ENCODE results near the gene CREB5.

CREB5 gene

GRCh38 chr7:28621369-28621841 lies 209.1 kb downstream of the CREB5 start:
- DNase-seq: no peak

- no peak for DNase-seq
Measured at GRCh38 chr7:28623105-28623730, 210.9 kb downstream of the CREB5 start.

DNA sequence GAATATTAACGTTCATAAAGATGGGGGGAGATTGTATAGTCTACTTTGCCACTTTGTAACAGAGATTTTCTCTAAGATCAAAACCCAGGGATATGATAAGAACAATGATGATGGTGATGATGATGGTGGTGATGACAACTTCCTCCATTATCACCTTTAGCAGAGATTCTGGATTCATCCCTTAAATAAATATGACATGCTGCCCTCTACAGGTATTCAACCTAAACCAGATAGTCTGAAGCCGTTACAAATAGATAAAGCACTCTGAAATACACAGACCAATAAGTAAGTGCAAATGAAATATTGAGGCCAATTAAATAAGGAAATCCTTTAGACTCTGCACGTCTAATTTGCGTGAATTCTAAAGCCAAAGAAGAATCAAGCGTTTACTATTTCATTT lies 211.5 kb downstream of the CREB5 start:
- no peak for DNase-seq

GRCh38 chr7:28625432-28625831 lies 213.1 kb downstream of the CREB5 start:
- no peak for DNase-seq

DNA sequence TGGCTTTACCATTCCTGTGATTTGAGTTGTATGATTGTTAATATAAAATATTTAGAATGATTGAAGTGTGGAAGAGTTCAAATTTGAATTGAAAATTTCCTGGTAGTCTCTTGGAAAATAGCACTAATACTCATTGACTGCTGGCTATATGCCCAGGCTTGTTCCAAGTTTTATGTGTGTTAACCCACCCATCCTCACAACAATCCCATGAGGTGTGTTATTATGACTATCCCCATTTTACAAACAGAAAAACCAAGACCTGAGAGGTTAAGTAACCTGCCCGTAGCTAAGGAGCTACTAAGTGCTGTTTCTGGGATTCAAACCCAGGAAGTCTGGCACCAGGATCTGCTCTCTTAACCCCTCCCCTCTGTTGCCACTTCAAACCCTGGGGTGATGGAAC lies 213.9 kb downstream of the CREB5 start:
- DNase-seq: no peak

DNA sequence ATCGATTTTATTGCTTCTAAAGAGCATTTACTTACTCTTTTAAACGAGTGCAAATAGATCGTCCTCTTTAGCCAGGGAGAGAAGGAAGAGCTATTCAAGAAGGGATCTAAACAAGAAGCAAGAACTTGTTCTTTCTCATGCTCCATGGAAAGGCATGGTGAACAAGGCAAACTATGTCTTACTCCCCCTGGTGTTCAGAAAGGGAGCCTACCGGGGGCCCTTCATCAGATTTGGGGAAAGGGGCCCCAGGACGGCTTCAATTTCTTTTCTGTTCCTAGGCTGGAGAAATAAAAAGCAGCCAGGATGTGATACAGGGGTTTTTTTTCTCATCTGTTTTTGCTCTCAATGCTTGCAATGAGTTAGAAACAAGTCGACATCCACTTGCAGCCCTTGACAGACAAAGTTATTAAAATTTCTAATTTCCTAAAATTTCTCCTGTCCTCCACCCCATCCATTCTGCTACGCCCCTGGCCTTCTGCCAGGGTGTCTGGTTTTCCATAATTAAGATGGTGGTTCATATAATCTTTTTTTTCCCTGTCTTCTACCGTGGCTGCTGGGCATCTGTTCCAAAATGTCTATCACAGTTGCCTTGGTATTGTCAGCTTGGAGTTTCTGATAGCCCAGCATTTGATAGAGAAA lies 214.4 kb downstream of the CREB5 start:
- DNase-seq: no peak

DNA sequence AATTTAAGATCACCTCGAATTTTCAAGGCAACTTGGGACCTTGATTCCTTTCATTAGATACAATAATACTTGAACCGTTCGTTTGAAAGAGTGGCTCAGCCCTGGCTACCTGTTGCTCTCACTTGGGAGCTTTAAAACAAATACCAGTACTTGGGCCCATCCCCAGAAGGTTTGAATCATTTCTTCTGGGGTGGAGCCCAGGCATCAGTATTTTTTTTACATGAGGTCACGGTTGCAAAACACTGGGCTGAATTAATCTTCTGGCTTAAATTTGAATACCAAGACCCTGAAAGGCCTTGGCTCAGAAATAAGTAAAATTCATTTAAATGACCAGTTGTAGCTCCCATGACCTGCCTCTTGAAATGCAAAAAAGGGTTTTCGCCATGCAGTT lies 214.9 kb downstream of the CREB5 start:
- no peak for DNase-seq

DNA sequence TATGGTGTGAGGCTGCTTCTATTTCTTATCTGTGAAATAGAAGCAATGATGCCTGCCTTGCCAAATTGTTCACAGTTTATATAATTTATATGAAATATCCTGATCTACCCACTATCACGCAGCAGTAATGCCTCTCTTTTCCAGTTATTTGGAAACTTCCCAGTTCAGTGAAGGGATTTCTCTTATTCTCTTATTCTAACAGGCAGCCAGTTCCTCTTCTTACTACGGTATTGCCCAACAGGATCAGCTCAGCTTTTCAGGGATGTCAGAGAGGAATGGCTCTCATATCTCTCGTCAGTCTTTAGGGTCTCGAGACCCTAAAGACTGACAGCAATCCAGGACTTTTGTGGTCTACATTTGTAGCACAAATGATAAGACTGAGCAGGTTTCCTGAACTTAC lies 215.6 kb downstream of the CREB5 start:
- no peak for DNase-seq

- DNase-seq: no peak
Measured at GRCh38 chr7:28629216-28629842, 217.0 kb downstream of the CREB5 start.

DNA sequence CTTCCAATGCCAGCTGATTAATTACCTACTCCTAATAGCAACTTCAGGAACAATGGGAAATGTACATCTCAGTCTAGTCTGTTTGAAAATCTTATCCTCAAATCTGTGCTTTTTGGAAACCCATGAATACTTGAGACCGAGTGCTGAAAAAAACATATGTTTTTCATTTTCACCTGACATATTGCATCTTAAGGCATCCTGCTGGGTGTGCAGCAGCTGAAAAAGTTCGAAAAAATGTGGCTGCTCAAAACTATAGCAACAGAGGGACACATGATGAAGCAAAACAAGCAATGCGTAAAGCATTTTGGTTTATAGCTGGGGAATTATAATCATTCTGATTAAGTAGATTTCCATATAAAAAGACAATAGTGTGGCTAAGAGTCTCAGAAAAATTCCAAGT lies 218.0 kb downstream of the CREB5 start:
- no peak for DNase-seq

DNA sequence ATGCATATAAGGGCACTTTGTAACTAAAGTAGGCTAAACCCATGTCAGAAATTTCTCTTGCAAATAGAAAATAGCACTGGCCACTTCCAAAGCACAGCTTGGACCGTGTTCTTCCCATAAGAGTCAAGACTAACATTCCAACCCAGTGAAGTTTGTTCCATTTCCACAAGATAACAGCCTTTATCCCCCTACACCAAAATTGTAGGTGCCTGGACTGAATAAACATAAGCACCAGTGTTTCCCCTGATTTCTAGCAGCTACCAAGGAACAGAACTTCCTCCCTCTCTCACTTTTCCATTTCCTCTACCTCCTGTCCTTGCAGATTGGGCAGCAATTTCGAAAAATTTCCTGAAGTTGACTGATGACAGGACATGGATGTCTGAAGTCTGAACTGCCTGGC lies 219.7 kb downstream of the CREB5 start:
- no peak for DNase-seq

GRCh38 chr7:28638914-28639313 lies 226.6 kb downstream of the CREB5 start:
- no peak for DNase-seq

GRCh38 chr7:28640001-28640400 lies 227.7 kb downstream of the CREB5 start:
- no peak for DNase-seq

DNA sequence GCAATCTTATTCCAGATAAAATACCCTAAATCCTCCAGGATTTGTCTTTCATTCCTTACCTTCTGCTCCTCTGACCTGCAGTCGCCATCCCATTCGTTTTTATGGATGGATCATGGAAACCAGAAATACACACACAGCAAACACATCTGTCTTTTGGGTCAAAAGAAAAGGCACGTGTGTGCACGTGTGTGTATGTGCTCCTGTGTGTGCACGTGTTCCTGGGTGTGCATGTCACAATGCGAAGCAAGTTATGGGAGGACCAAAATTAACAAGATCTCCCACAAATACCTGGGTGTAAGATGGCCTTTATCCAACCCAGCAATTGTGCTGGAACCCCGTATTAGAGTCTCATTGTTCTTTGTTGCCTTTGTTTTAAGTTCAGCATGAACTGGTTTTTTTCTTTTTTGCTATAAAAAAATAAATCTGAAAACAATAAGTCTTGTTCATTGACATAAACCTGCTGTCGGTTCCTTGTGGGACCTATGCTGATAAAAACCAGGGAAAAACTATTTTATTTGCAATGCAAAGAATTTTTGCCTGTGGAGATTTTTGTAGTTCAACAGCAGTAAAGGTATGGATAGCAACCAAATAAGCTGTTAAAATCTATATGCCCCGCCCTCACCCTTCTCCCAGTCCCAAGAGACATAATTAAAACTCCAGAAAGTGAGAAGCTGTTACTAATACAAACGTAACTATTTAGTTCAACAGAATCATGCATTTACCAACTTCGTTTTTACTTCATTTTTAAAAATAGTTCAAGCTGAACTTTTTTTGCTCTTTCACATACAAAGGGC lies 229.6 kb downstream of the CREB5 start:
- no peak for DNase-seq

DNA sequence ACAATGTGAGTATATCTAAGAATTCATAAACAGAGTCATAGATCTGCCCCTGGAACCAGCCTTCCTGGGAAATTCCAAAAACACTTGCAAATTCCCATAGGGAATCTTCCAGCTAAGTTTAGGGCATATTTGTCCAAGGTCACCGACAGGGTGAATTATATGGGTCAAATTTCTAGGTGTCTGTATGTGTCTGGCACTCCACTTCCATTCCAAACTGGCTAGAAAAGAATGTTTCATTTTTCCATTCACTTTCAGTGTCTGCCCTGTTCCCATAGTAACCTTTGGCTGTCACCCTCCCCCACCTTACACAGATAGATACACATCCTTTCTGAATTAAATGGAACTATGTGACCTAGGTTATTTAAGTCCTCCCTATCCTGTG lies 230.9 kb downstream of the CREB5 start:
- no peak for DNase-seq

DNA sequence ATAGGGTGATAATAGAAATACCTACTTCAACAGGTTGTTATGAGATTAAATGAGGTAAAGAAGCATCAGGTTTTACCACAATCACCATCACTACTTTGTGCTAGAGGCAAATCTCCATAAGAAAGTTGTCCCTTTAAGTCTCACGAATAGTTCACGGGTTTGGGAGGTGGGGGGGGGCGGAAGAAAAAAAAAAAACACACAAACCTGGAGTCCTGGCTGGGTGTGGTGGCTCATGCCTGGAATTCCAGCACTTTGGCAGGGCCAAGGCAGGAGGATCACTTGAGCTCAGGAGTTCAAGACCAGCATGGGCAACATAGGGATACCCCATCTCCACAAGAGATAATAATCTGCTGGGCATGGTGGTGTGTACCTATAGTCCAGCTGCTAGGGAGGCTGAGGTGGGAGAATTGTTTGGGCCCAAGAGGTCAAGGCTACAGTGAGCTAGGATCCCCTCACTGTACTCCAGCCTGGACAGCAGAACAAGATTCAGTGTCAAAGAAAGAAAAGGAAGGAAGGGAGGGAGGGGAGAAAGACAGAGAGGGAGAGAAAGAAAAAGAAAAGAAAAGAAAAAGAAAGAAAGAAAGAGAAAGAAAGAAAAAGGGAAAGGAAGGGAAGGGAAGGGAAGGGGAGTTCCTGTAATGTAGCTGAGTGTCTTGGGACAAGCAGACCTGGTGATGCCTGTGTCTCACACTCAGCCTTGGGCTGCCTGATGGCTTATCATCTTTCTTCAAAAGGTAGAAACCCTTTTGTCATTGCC lies 231.4 kb downstream of the CREB5 start:
- DNase-seq: no peak

GRCh38 chr7:28645866-28646265 lies 233.5 kb downstream of the CREB5 start:
- DNase-seq: no peak

DNA sequence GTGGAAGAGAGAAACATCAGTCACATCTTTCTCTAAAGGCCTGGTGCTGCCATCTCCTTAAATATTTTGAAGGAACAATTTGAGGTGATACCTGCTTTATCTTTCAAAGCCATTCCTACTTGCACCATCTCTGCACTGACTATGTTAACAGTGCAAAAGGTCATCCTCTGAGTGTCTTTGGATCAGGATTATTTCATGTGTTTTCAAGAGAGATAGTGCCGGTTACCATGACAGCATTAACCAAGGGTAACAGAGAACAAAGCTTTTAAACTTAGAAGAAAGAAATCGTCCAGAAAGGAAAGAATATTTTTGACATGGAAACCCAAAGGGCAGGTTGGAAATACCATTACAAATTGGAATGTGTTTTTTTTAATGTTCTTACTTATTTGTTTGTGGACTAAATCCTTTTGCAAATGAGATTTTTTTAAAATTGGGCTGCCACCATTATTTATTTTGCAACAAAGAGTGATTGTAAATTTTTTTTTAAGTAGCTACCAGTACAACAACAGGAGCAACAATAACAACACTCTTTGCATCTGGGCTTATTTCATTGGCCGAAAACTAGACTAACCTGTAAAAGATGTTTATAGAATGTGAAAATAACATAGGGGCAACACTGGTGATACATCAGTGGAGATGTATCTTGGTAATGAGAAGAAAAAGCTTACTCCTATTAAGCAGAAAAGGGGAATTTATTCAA lies 234.2 kb downstream of the CREB5 start:
- no peak for DNase-seq

DNA sequence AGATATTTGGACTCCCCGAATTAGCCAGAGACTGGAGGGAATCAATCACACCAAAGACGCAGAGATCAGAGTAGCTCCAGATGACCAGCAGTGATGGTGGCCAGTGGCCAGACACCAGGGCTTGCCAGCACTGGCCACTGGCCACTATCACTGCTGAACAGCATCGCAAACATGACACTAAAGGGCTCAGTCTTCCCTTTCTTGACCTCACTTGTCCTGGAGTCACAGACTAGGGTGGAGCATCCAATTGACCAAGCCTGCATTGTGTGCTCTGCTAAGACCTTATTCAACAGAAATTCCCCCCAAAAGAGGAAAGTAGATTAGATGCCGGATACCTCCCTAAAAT lies 234.7 kb downstream of the CREB5 start:
- DNase-seq: no peak

- DNase-seq: no peak
Measured at GRCh38 chr7:28649189-28649588, 236.9 kb downstream of the CREB5 start.

GRCh38 chr7:28649811-28650210 lies 237.5 kb downstream of the CREB5 start:
- no peak for DNase-seq

GRCh38 chr7:28654110-28654509 lies 241.8 kb downstream of the CREB5 start:
- no peak for DNase-seq
